K562 (cell line): Measurements from ENCODE around the gene SLC38A10. TPM values are rescaled to one million over a fixed set of nuclear protein-coding genes. Genes with fewer than 3 reads are reported as not detected.

ENCODE experiments used
- HDAC8 ChIP-seq: fragments of 450-650 bp; IDR thresholded peaks from 2 replicates; pipeline ENCODE4 v1.6.1; 2016; ENCODE audit warnings: mild to moderate bottlenecking, missing genetic modification characterization, moderate library complexity, missing compliant biosample characterization
- HMGN3 ChIP-seq: IDR thresholded peaks from 2 replicates; pipeline ENCODE4 v1.6.1; 2011; ENCODE audit warnings: borderline replicate concordance, low read depth, mild to moderate bottlenecking, mixed read lengths, low read length; ENCODE audit not compliant: insufficient read length; ENCODE audit errors: extremely low read depth
- PHF8 ChIP-seq: fragments of 200-600 bp; sonication (generic); IDR thresholded peaks from 2 replicates; pipeline ENCODE4 v1.6.1; 2012; ENCODE audit warnings: mixed run types, mild to moderate bottlenecking, inconsistent platforms, low read length, moderate library complexity, borderline replicate concordance
- STAG1 ChIP-seq: sonication (generic); formaldehyde crosslinking; IDR thresholded peaks from 2 replicates; pipeline ENCODE4 v1.5.0; 2020; ENCODE audit warnings: missing genetic modification reagents, borderline replicate concordance
- TGIF2 ChIP-seq: sonication (generic); formaldehyde crosslinking; IDR thresholded peaks from 2 replicates; pipeline ENCODE4 v1.8.1; 2022; ENCODE audit warnings: mild to moderate bottlenecking, missing genetic modification reagents, moderate library complexity
- polyA plus RNA-seq, 8 experiments: library from polyadenylated mRNA; depleted of rRNA in 4 of 8; stranded (reverse) in 5 of 8; unstranded in 3 of 8; fragments of >200 nt; fragmentation: Nextera tagmentation in 2 of 8; fragmentation: Illumina TruSeq in 1 of 8; extraction: Ambion mirVana in 2 of 8; extraction: Trizol in 1 of 8; gene quantifications; 2 replicates each; pipeline versions ENCODE4 v1.2.1 to v1.2.3, GENCODE V29; 2011 to 2014; ENCODE audit warnings: inconsistent platforms in 1 of 8, missing spikeins in 1 of 8
- total RNA-seq, 7 experiments: library from RNA; depleted of rRNA in 6 of 7; stranded (reverse); fragments of >200 nt in 6 of 7; fragmentation: Illumina TruSeq in 2 of 7; extraction: Trizol in 2 of 7; gene quantifications; 2 replicates each; pipeline versions ENCODE4 v1.2.1 to v1.2.3, GENCODE V29; 2011 to 2021; ENCODE audit warnings: low replicate concordance in 1 of 7
- TF ChIP-seq, protein P1 (sequence below), 2 experiments: fragments of 450-650 bp; formaldehyde crosslinking in 1 of 2; IDR thresholded peaks; 2 replicates each; pipeline versions ENCODE4 v1.4.0 to v1.6.1; 2014 to 2020; ENCODE audit warnings: mild to moderate bottlenecking in 2 of 2, borderline replicate concordance in 1 of 2, low read depth in 1 of 2
- TF ChIP-seq, protein P2 (sequence below): fragments of 450-650 bp; IDR thresholded peaks from 2 replicates; pipeline ENCODE4 v1.6.1; 2016
- TF ChIP-seq, protein P3 (sequence below): fragments of 450-650 bp; formaldehyde crosslinking; IDR thresholded peaks from 2 replicates; pipeline ENCODE4 v1.4.0; 2022; ENCODE audit warnings: missing genetic modification characterization
- TF ChIP-seq, protein P4 (sequence below): fragments of 250-450 bp; sonication (Bioruptor Pico); IDR thresholded peaks from 2 replicates; pipeline ENCODE4 v1.4.0; 2020
- TF ChIP-seq, protein P5 (sequence below): sonication (generic); formaldehyde crosslinking; IDR thresholded peaks from 2 replicates; pipeline ENCODE4 v1.8.0; 2022; ENCODE audit warnings: mild to moderate bottlenecking, missing genetic modification reagents

Gene SLC38A10
- total and polyA plus RNA-seq, 9 of the 15 experiments (the other 6 are each of a cell fraction or from before 2014, with no cell fraction given), result 0.45 to 54.2 (median 13.8) TPM

DNA sequence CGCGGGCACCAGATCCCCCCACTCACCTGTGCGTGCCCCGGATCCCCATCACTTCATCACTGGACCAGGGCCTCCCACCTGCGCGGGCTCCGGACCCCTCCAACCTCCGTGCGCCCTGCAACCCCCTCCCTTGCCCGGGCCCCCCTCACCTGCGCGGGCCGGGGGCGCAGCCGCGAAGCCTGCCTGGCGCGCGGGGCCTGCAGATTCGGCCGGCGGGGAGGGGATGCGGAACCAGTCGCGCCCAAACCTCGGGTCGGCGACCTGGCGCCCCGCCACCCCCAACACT lies 72.5 kb downstream of the SLC38A10 start (continued):
- TF ChIP-seq, protein P1, sequence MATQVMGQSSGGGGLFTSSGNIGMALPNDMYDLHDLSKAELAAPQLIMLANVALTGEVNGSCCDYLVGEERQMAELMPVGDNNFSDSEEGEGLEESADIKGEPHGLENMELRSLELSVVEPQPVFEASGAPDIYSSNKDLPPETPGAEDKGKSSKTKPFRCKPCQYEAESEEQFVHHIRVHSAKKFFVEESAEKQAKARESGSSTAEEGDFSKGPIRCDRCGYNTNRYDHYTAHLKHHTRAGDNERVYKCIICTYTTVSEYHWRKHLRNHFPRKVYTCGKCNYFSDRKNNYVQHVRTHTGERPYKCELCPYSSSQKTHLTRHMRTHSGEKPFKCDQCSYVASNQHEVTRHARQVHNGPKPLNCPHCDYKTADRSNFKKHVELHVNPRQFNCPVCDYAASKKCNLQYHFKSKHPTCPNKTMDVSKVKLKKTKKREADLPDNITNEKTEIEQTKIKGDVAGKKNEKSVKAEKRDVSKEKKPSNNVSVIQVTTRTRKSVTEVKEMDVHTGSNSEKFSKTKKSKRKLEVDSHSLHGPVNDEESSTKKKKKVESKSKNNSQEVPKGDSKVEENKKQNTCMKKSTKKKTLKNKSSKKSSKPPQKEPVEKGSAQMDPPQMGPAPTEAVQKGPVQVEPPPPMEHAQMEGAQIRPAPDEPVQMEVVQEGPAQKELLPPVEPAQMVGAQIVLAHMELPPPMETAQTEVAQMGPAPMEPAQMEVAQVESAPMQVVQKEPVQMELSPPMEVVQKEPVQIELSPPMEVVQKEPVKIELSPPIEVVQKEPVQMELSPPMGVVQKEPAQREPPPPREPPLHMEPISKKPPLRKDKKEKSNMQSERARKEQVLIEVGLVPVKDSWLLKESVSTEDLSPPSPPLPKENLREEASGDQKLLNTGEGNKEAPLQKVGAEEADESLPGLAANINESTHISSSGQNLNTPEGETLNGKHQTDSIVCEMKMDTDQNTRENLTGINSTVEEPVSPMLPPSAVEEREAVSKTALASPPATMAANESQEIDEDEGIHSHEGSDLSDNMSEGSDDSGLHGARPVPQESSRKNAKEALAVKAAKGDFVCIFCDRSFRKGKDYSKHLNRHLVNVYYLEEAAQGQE (IDR thresholded peaks at IDR 0.05; ENCODE audit: borderline replicate concordance), result no peak
- TF ChIP-seq, protein P1 (CRISPR knock-in tag; IDR thresholded peaks at IDR 0.05; ENCODE audit: low read depth), result 0 out of 2 replicates have a peak, but pooled peaks have one; percentile 46
- TF ChIP-seq, protein P2, sequence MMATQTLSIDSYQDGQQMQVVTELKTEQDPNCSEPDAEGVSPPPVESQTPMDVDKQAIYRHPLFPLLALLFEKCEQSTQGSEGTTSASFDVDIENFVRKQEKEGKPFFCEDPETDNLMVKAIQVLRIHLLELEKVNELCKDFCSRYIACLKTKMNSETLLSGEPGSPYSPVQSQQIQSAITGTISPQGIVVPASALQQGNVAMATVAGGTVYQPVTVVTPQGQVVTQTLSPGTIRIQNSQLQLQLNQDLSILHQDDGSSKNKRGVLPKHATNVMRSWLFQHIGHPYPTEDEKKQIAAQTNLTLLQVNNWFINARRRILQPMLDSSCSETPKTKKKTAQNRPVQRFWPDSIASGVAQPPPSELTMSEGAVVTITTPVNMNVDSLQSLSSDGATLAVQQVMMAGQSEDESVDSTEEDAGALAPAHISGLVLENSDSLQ, result no peak
- TF ChIP-seq, protein P3, sequence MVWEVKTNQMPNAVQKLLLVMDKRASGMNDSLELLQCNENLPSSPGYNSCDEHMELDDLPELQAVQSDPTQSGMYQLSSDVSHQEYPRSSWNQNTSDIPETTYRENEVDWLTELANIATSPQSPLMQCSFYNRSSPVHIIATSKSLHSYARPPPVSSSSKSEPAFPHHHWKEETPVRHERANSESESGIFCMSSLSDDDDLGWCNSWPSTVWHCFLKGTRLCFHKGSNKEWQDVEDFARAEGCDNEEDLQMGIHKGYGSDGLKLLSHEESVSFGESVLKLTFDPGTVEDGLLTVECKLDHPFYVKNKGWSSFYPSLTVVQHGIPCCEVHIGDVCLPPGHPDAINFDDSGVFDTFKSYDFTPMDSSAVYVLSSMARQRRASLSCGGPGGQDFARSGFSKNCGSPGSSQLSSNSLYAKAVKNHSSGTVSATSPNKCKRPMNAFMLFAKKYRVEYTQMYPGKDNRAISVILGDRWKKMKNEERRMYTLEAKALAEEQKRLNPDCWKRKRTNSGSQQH (CRISPR knock-in tag), result no peak
- TF ChIP-seq PHF8 (peak; percentile 55; the same call in 1 of the 2 replicates), HMGN3 (peak; percentile 17), STAG1 (CRISPR knock-in tag) (no peak), TGIF2 (peak; percentile 65; the same call in 1 of the 2 replicates), HDAC8 (tag) (no peak)
- TF ChIP-seq, protein P4, sequence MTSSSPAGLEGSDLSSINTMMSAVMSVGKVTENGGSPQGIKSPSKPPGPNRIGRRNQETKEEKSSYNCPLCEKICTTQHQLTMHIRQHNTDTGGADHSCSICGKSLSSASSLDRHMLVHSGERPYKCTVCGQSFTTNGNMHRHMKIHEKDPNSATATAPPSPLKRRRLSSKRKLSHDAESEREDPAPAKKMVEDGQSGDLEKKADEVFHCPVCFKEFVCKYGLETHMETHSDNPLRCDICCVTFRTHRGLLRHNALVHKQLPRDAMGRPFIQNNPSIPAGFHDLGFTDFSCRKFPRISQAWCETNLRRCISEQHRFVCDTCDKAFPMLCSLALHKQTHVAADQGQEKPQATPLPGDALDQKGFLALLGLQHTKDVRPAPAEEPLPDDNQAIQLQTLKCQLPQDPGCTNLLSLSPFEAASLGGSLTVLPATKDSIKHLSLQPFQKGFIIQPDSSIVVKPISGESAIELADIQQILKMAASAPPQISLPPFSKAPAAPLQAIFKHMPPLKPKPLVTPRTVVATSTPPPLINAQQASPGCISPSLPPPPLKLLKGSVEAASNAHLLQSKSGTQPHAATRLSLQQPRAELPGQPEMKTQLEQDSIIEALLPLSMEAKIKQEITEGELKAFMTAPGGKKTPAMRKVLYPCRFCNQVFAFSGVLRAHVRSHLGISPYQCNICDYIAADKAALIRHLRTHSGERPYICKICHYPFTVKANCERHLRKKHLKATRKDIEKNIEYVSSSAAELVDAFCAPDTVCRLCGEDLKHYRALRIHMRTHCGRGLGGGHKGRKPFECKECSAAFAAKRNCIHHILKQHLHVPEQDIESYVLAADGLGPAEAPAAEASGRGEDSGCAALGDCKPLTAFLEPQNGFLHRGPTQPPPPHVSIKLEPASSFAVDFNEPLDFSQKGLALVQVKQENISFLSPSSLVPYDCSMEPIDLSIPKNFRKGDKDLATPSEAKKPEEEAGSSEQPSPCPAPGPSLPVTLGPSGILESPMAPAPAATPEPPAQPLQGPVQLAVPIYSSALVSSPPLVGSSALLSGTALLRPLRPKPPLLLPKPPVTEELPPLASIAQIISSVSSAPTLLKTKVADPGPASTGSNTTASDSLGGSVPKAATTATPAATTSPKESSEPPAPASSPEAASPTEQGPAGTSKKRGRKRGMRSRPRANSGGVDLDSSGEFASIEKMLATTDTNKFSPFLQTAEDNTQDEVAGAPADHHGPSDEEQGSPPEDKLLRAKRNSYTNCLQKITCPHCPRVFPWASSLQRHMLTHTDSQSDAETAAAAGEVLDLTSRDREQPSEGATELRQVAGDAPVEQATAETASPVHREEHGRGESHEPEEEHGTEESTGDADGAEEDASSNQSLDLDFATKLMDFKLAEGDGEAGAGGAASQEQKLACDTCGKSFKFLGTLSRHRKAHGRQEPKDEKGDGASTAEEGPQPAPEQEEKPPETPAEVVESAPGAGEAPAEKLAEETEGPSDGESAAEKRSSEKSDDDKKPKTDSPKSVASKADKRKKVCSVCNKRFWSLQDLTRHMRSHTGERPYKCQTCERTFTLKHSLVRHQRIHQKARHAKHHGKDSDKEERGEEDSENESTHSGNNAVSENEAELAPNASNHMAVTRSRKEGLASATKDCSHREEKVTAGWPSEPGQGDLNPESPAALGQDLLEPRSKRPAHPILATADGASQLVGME (CRISPR knock-in tag), result 0 out of 2 replicates have a peak, but pooled peaks have one; percentile 27
- TF ChIP-seq, protein P5, sequence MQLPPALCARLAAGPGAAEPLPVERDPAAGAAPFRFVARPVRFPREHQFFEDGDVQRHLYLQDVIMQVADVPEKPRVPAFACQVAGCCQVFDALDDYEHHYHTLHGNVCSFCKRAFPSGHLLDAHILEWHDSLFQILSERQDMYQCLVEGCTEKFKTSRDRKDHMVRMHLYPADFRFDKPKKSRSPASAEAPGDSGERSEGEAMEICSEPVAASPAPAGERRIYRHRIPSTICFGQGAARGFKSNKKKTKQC, result peak; percentile 33; the same call in 1 of the 2 replicates
